MM.1S (cell line): ENCODE results near the gene SARNP.

Experiments used
- CTCF ChIP-seq: fragments of 300-600 bp; sonication (generic); IDR thresholded peaks from 2 replicates; pipeline ENCODE4 v1.5.1; 2016; ENCODE audit warnings: antibody characterized with exemption, low read length, mixed read lengths
- EZH2 ChIP-seq: fragments of 300-600 bp; sonication (generic); optimal IDR thresholded peaks from 2 replicates; pipeline ENCODE3; 2017; ENCODE audit warnings: low read depth, mild to moderate bottlenecking, antibody characterized with exemption, low read length, mixed read lengths

- TF ChIP-seq CTCF (no peak), EZH2 (no peak)
Observed at GRCh38 chr12:55797550-55797949, 20.0 kb downstream of the SARNP start.
